MCF 10A (cell line): ENCODE data around the gene ADRB2. TPM values are rescaled to one million over a fixed set of nuclear protein-coding genes. Genes with fewer than 3 reads are reported as not detected.

ENCODE experiments used
- Bru-seq: library from RNA; stranded (reverse); fragments of 400-500 nt; gene quantifications from one replicate; lab custom pipeline; 2021; lab: Mats Ljungman, UMichigan
- BruChase-seq, 2 experiments: library from RNA; stranded (reverse); fragments of 400-500 nt; gene quantifications; one replicate each; lab custom pipeline; 2021; lab: Mats Ljungman, UMichigan
- BruUV-seq: library from RNA; stranded (reverse); fragments of 400-500 nt; replicated peaks from 2 replicates; lab custom pipeline; 2021; lab: Mats Ljungman, UMichigan
- CTCF ChIA-PET: fragments of 300-600 bp; sonication (Branson Sonifier 250); formaldehyde crosslinking; extraction: SDS; loops from one replicate; lab custom pipeline; 2021; ENCODE audit warnings: antibody characterized with exemption, inconsistent platforms; lab: Yijun Ruan, JAX
- POLR2A ChIA-PET: fragments of 300-600, 350-650 bp; sonication (Branson Sonifier 250); formaldehyde crosslinking; extraction: SDS; loops from one replicate; lab custom pipeline; 2020; ENCODE audit warnings: antibody characterized with exemption, inconsistent platforms; lab: Yijun Ruan, JAX
- DNase-seq: peaks from one replicate; pipeline ENCODE4 v3.0.0-alpha.2; 2018; ENCODE audit not compliant: unreplicated experiment
- H3K27ac Mint-ChIP-seq: one replicate; pipeline ENCODE4 v1.8.0; 2022; ENCODE audit warnings: mild to moderate bottlenecking, low read depth, mixed read lengths; ENCODE audit not compliant: unreplicated experiment
- H3K27me3 Mint-ChIP-seq: one replicate; pipeline ENCODE4 v1.8.0; 2022; ENCODE audit warnings: mixed read lengths; ENCODE audit not compliant: insufficient read depth, unreplicated experiment
- H3K36me3 Mint-ChIP-seq: one replicate; pipeline ENCODE4 v1.8.0; 2022; ENCODE audit warnings: mild to moderate bottlenecking, moderate library complexity, mixed read lengths; ENCODE audit not compliant: insufficient read depth, unreplicated experiment
- H3K4me1 Mint-ChIP-seq: one replicate; pipeline ENCODE4 v1.8.0; 2022; ENCODE audit warnings: mixed read lengths; ENCODE audit not compliant: insufficient read depth, unreplicated experiment
- H3K4me3 Mint-ChIP-seq: one replicate; pipeline ENCODE4 v1.8.0; 2022; ENCODE audit warnings: mild to moderate bottlenecking, moderate library complexity, mixed read lengths; ENCODE audit not compliant: unreplicated experiment
- H3K9me3 Mint-ChIP-seq: one replicate; pipeline ENCODE4 v1.8.0; 2022; ENCODE audit warnings: mixed read lengths; ENCODE audit not compliant: unreplicated experiment
- CTCF ChIP-seq: fragments of 200-600 bp; IDR thresholded peaks from one replicate; pipeline ENCODE4 v1.8.0; 2022; ENCODE audit warnings: antibody characterized with exemption, mild to moderate bottlenecking; ENCODE audit not compliant: unreplicated experiment
- intact Hi-C: fragments of 100-400 bp; cut with micrococcal nuclease; formaldehyde crosslinking; loops from 2 replicates; pipeline ENCODE4 v1.14.1; 2022
- long read RNA-seq: library from polyadenylated mRNA; stranded (forward); transcript quantifications from one replicate; pipeline ENCODE4 v2.0.0, GENCODE V29; 2022
- total RNA-seq: library from RNA; stranded (reverse); gene quantifications from 2 replicates; pipeline ENCODE4 v1.2.3, GENCODE V29; 2022

The ADRB2 gene
- total RNA-seq (6.9 and 9.5 TPM in 2 replicates), Bru-seq, nascent RNA (percentile 87 among the genes with signal in this experiment), BruChase-seq, experiment 1, labeled RNA remaining after a 6-hour chase (percentile 65 among the genes with signal in this experiment), BruChase-seq, experiment 2, labeled RNA remaining after a 2-hour chase (percentile 90 among the genes with signal in this experiment)
- long read RNA-seq, transcript ADRB2-201 (1 exons, 3,443 nt), result major isoform, 48 of 59 reads
- long read RNA-seq, partial matches to known transcripts, result 2 of 59 reads
- long read RNA-seq, other reads (novel, unspliced or antisense), result 9 of 59 reads

DNA sequence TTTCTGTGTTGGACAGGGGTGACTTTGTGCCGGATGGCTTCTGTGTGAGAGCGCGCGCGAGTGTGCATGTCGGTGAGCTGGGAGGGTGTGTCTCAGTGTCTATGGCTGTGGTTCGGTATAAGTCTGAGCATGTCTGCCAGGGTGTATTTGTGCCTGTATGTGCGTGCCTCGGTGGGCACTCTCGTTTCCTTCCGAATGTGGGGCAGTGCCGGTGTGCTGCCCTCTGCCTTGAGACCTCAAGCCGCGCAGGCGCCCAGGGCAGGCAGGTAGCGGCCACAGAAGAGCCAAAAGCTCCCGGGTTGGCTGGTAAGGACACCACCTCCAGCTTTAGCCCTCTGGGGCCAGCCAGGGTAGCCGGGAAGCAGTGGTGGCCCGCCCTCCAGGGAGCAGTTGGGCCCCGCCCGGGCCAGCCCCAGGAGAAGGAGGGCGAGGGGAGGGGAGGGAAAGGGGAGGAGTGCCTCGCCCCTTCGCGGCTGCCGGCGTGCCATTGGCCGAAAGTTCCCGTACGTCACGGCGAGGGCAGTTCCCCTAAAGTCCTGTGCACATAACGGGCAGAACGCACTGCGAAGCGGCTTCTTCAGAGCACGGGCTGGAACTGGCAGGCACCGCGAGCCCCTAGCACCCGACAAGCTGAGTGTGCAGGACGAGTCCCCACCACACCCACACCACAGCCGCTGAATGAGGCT lies at the start of gene ADRB2:
Gene ADRB2 (plus strand): TSS at position 559 of the 686 bp plus-strand sequence. CDS start 221 bp downstream, outside the sequence.
- DNase-seq, result peak; percentile 99
- Mint-ChIP-seq H3K36me3 (peaks cover 16% of the 10 kb centered on the region), H3K27ac (peak within 1 kb of the TSS; percentile 91), H3K4me1 (peaks cover 44% of the 10 kb centered on the region), H3K4me3 (peak within 1 kb of the TSS; percentile 90), H3K27me3 (no peaks in the 10 kb centered on the region), H3K9me3 (no peaks in the 10 kb centered on the region)
- ChIA-PET CTCF (interaction anchor here (0.6 to 9.6 kb wide), 22 partner anchors 36 to 247 kb away, joined by 3 to 150 read pairs (median 6); no protein-coding TSS in a partner anchor), POLR2A (interaction anchor here (0.6 to 10.6 kb wide), 61 partner anchors 9 to 724 kb away, joined by 3 to 255 read pairs (median 4); no protein-coding TSS in a partner anchor)
- BruUV-seq, result no TSS peak
- TF ChIP-seq CTCF, result no peak
- intact Hi-C loops, result loop anchor here (1.0 kb wide), 2 partner anchors 172 to 176 kb away; no protein-coding TSS in a partner anchor

DNA sequence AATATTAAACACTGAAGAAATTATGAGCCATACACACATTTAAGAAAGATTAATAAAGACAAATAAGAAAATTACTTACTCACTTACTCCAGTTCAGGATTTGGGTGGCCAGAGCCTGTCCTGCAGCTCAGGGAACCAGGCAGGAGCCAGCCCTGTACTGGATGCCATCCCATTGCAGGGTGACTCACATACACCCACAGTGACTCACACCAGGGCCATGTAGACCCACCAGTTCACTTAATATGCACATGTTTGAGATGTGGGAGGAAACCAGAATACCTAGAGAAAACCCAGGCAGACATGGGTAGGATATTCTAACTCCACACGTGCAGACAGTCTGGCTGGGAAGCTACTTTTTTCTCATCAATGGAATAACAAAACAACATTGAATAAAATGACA lies 49.6 kb upstream of the ADRB2 start:
- POLR2A ChIA-PET, result interaction anchor here (0.6 to 1.5 kb wide), 8 partner anchors 9 to 215 kb away, joined by 3 to 8 read pairs (median 4); partner anchors contain the start of gene ADRB2

GRCh38 chr5:148778882-148779281 lies 47.5 kb upstream of the ADRB2 start:
- Mint-ChIP-seq H3K36me3 (no peaks in the 10 kb centered on the region), H3K9me3 (no peaks in the 10 kb centered on the region), H3K27me3 (no peaks in the 10 kb centered on the region), H3K4me3 (no peak overlapping the region), H3K4me1 (peaks cover 11% of the 10 kb centered on the region), H3K27ac (no peak overlapping the region)
- TF ChIP-seq CTCF, result no peak
- POLR2A ChIA-PET, result interaction anchor here (0.6 to 1.3 kb wide), 5 partner anchors 12 to 365 kb away, joined by 3 to 5 read pairs (median 3); partner anchors contain the start of gene ADRB2
- intact Hi-C loops, result no loop called here
- no peak for DNase-seq
- CTCF ChIA-PET, result interaction anchor here (0.6 to 2.9 kb wide), 4 partner anchors 10 to 256 kb away, joined by 3 to 10 read pairs (median 7); no protein-coding TSS in a partner anchor
- no TSS peak for BruUV-seq

More for the DNA sequence above, 49.6 kb upstream of the ADRB2 start:
- no TSS peak for BruUV-seq
- H3K4me1 Mint-ChIP-seq, result peaks cover 11% of the 10 kb centered on the region
- DNase-seq, result peak; percentile 95
- TF ChIP-seq CTCF, result no peak
- H3K27me3 Mint-ChIP-seq, result no peaks in the 10 kb centered on the region
- CTCF ChIA-PET, result interaction anchor here (0.6 to 1.7 kb wide), 15 partner anchors 12 to 348 kb away, joined by 3 to 9 read pairs (median 4); partner anchors contain the start of gene ADRB2
- intact Hi-C loops, result no loop called here
- H3K9me3 Mint-ChIP-seq, result no peaks in the 10 kb centered on the region
- no peaks in the 10 kb centered on the region for H3K36me3 Mint-ChIP-seq
- no peak overlapping the region for H3K27ac Mint-ChIP-seq
- no peak overlapping the region for H3K4me3 Mint-ChIP-seq
